ENCODE data around the gene ACOXL. TPM values are rescaled to one million over a fixed set of nuclear protein-coding genes. Genes with fewer than 3 reads are reported as not detected.
A peak's percentile ranks its signal among the peaks of the same experiment; 100 is the strongest.

Gene ACOXL
- total and polyA plus RNA-seq, 9 of the 15 experiments (the other 6 are each of a cell fraction or from before 2014, with no cell fraction given): 0.31 to 0.56 TPM; not detected in 7

DNA sequence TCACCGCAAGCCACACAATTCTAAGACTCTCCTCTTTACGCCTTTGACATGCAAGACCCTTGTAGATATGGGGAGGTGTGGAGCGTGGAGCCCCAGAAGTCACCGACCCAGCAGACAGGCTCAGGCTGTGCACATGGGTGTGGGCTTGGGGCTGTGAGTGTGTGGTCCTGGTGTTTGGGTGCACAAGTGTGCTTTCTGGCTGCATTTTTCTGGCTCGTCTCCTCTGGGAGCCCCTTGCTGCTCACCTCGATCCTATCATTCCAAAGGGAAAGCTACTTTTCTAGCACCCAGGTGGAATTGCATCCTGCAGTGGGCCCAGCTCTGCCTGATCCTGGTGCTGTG is 143.0 kb downstream of the ACOXL start (continued):
- TF ChIP-seq RAD21 (CRISPR knock-in tag; conservative IDR thresholded peaks at IDR 0.05 in 1 of 2, IDR thresholded peaks at IDR 0.05 in 1 of 2) (no peak), TAF1 (IDR thresholded peaks at IDR 0.05; ENCODE audit: control insufficient read depth, extremely low read depth, insufficient read depth, low read length, severe bottlenecking) (no peak), ZNF445 (CRISPR knock-in tag; IDR thresholded peaks at IDR 0.05; ENCODE audit: low read depth) (no peak), OTX1 (CRISPR knock-in tag; IDR thresholded peaks at IDR 0.05) (no peak), POLR3G (IDR thresholded peaks at IDR 0.05; ENCODE audit: extremely low read depth, insufficient read length, insufficient replicate concordance) (no peak)

DNA sequence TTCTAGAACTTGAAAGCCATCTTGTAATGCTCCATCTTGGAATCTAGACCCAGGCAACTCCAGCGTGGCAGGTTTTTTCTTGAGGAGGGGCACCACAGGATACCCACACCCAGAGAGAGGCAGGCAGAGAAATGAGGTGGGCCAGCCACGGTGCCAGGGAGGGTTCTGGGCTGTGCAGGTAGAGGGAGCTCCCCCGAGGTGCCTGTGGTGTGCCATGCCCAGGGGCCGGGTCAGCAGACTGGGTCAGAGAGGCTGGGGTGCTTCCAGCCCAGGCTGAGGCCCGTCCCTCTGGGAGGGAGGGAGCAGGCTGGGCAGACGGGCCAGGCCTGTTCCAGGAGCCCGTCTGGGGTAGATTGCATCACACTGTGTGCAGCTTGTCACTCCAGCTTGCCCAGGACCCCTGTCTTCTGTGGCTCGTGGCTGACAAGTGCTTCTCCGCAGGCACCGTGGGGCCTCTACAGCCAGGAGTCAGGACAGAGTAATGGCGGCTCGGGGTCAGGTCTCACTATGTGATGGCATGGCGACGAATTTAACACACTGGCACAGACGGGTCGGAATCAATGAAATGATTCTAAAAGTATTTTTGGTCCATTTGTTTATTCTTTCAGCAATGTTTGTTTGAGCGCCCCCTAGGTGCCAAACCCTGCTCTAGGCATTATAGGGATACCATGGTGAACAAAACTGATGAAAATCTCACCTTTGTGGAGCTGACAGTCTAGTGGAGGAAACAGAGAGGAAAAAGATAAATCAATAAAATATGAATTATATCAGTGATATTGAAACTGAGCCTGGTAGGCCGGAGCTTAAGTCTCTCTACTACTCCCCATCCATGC is 144.0 kb downstream of the ACOXL start:
- Histone ChIP-seq H3K27ac (ENCODE audit: extremely low read depth, low read depth, low read length) (no peak overlapping the region), H3K79me2 (ENCODE audit: control insufficient read depth, insufficient read depth, low read length) (no peaks in the 10 kb centered on the region), H3K36me3 (ENCODE audit: control insufficient read depth, insufficient read depth, low read length) (no peaks in the 10 kb centered on the region), H3K4me2 (ENCODE audit: insufficient read depth, low read length) (no peak overlapping the region), H3K27me3 (ENCODE audit: control insufficient read depth in 2 of 2, insufficient read depth in 2 of 2, low read length in 2 of 2) (peaks cover 0 to 19% of the 10 kb centered on the region in 2 experiments; a peak in 2 of 5 replicates), H3K9me1 (ENCODE audit: control insufficient read depth, insufficient read depth, low read length) (no peaks in the 10 kb centered on the region), H3K4me1 (replicated peaks in 1 of 2; ENCODE audit: control insufficient read depth in 2 of 2, insufficient read depth in 2 of 2, low read length in 2 of 2) (peaks cover 0 to 4% of the 10 kb centered on the region in 2 experiments; a peak in 2 of 5 replicates), H3K9ac (ENCODE audit: insufficient read depth in 1 of 2, low read depth in 2 of 2, low read length in 2 of 2) (no peak overlapping the region), H3K4me3 (no peak overlapping the region), H4K20me1 (replicated peaks; ENCODE audit: control insufficient read depth, insufficient read depth, low read length) (no peaks in the 10 kb centered on the region), H2AFZ (ENCODE audit: low read depth, low read length) (no peak overlapping the region), H3K9me3 (replicated peaks; ENCODE audit: control insufficient read depth, insufficient read depth, low read depth, low read length) (no peaks in the 10 kb centered on the region)
- BruUV-seq (replicated peaks): no TSS peak
- intact Hi-C loops (cut with micrococcal nuclease): no loop called here
- POLR2A ChIA-PET: interaction anchor here (0.8 kb wide), 1 partner anchor 15 kb away, joined by 3 read pairs; no protein-coding TSS in a partner anchor
- in situ Hi-C loops (cut with MboI): no loop called here
- ATAC-seq: no peak
- 21% methylated on average over 15 of the region's 18 CpGs for WGBS (ENCODE audit: insufficient coverage, low coverage, missing lambda C conversion rate)
- no peak for FAIRE-seq
- CTCF ChIA-PET (ENCODE audit: low intra/inter-chr PET ratio): interaction anchor here (0.6 kb wide), 1 partner anchor 1799 kb away, joined by 4 read pairs; no protein-coding TSS in a partner anchor
- peak in 3 of 4 experiments; percentile 14 to 29 (median 27) for DNase-seq (ENCODE audit: extremely low read depth in 1 of 4, low spot score in 3 of 4)
- TF ChIP-seq GATA2 (CRISPR knock-in tag; IDR thresholded peaks at IDR 0.05): no peak
- TF ChIP-seq SAP30 (IDR thresholded peaks at IDR 0.05; ENCODE audit: borderline replicate concordance, insufficient read depth, low read depth, low read length, poor library complexity, severe bottlenecking): no peak
- no peak for TF ChIP-seq ZNF778 (CRISPR knock-in tag; IDR thresholded peaks at IDR 0.05)
- no peak for TF ChIP-seq BCL6 (CRISPR knock-in tag; IDR thresholded peaks at IDR 0.05)
- no peak for TF ChIP-seq ZNF24 (IDR thresholded peaks at IDR 0.05)
- no peak for TF ChIP-seq NELFE (IDR thresholded peaks at IDR 0.05; ENCODE audit: insufficient read depth, insufficient read length)
- TF ChIP-seq, protein P1, sequence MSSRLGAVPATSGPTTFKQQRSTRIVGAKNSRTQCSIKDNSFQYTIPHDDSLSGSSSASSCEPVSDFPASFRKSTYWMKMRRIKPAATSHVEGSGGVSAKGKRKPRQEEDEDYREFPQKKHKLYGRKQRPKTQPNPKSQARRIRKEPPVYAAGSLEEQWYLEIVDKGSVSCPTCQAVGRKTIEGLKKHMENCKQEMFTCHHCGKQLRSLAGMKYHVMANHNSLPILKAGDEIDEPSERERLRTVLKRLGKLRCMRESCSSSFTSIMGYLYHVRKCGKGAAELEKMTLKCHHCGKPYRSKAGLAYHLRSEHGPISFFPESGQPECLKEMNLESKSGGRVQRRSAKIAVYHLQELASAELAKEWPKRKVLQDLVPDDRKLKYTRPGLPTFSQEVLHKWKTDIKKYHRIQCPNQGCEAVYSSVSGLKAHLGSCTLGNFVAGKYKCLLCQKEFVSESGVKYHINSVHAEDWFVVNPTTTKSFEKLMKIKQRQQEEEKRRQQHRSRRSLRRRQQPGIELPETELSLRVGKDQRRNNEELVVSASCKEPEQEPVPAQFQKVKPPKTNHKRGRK (tag; IDR thresholded peaks at IDR 0.05): no peak
- no peak for TF ChIP-seq ERF (CRISPR knock-in tag; IDR thresholded peaks at IDR 0.05)
- TF ChIP-seq CBX8 (IDR thresholded peaks at IDR 0.05; ENCODE audit: borderline replicate concordance, extremely low read depth, low read depth, low read length, poor library complexity, severe bottlenecking): no peak
- TF ChIP-seq, protein P2, sequence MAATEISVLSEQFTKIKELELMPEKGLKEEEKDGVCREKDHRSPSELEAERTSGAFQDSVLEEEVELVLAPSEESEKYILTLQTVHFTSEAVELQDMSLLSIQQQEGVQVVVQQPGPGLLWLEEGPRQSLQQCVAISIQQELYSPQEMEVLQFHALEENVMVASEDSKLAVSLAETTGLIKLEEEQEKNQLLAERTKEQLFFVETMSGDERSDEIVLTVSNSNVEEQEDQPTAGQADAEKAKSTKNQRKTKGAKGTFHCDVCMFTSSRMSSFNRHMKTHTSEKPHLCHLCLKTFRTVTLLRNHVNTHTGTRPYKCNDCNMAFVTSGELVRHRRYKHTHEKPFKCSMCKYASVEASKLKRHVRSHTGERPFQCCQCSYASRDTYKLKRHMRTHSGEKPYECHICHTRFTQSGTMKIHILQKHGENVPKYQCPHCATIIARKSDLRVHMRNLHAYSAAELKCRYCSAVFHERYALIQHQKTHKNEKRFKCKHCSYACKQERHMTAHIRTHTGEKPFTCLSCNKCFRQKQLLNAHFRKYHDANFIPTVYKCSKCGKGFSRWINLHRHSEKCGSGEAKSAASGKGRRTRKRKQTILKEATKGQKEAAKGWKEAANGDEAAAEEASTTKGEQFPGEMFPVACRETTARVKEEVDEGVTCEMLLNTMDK (IDR thresholded peaks at IDR 0.05; ENCODE audit: borderline replicate concordance, insufficient read depth, low read depth, low read length, poor library complexity, severe bottlenecking): peak; percentile 28
- no peak for TF ChIP-seq FIP1L1 (IDR thresholded peaks at IDR 0.05; ENCODE audit: low read depth, low read length, poor library complexity, severe bottlenecking)

Measured in K562 (cell line).